IPS-18c (cell line): ENCODE measurements around the gene RASSF1.

ENCODE experiments used
- H3K4me3 ChIP-seq: 2 replicates; pipeline ENCODE4 v1.7.0; 2013; ENCODE audit warnings: low read depth, mild to moderate bottlenecking, low read length, moderate library complexity; ENCODE audit not compliant: insufficient read depth
- H3K9me3 ChIP-seq: one replicate; pipeline ENCODE4 v1.6.1; 2013; ENCODE audit warnings: mild to moderate bottlenecking, low read length, moderate library complexity; ENCODE audit not compliant: control insufficient read depth, insufficient read depth

Gene RASSF1

DNA sequence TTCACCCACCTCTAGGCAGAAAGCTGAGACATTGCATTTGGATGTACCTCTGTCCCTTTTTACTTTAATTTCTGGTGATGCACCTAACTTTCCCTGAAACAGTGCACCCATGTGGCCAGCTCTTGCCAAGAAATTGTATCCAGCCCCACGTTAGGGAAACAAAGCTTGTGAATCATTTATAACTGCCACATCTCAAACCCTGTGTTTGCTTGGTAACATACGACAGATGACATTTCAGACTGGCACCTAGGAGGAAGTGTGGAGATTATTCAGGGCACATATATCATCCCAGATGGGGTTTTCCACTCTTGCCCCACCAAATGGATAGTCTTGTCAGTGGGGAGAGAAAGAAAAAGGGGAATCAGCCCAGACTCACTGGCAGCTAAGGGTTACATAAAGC lies 12.1 kb upstream of the RASSF1 start:
- H3K9me3 ChIP-seq: no peaks in the 10 kb centered on the region
- H3K4me3 ChIP-seq: no peak overlapping the region

DNA sequence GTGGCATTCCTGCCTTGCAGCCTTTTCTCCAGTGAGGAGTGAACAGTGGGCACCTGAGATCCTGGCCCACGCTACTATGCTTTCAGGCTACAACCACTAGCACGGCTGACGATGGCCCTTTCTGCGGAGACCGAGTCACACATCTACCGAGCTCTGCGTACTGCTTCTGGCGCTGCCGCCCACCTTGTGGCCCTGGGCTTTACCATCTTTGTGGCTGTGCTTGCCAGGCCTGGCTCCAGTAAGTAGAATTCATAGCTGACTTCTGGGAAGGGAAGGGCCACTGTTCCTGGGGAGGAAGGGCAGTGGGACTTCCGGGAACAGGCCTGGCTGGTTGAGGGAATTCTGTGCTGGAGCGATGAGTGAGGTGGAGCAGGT lies 10.7 kb upstream of the RASSF1 start:
- Histone ChIP-seq H3K4me3 (peak overlapping the region; percentile 95), H3K9me3 (no peaks in the 10 kb centered on the region)

DNA sequence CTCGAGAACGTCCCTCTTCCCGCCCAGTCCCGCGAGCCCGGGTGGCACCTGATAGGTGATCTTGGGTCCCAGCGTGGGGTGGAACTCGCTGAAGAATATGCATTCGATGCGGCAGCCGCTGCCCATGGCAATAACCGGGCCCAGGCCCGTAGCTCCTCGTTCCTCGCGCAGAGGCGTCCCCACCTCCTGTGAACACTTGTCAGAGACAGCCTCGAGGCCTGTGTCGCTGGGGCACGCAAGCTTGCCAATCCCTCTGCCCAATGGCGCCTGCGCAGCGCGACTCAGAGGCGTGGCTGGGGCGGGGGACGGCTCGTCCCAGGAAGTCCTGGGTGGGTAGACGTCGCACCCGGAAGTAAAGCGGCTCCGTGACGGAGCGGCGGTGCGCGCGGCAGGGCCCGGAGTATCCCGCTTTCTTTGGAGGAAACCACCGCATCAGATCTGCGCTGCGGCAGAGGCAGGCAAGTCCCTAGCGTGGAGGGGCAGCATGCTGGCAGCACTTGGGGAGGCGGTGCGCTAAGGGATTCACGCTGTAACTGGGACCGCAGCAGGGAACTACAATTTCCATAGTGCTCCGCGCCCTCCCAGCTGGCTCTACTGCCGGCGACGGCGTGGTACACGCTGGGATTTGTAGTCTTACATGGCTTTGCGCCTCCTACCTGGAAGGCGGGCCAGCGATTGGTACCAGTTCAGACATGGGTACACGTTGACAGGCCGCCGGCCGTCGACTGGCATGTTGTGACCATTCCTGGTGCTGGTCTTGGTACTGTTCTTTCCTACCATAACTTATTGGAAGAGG lies 10.1 kb upstream of the RASSF1 start, which contains the start of the genes CYB561D2 and NPRL2:
Gene CYB561D2, plus strand, starts transcription at position 336 of the 796 bp plus-strand sequence. CDS start 572 bp downstream, outside the sequence.
Gene NPRL2, minus strand, starts transcription at position 249 of the 796 bp plus-strand sequence. Its CDS starts 123 bp downstream, at position 126.
- H3K9me3 ChIP-seq: no peaks in the 10 kb centered on the region
- H3K4me3 ChIP-seq: peak within 1 kb of the TSS; percentile 95

DNA sequence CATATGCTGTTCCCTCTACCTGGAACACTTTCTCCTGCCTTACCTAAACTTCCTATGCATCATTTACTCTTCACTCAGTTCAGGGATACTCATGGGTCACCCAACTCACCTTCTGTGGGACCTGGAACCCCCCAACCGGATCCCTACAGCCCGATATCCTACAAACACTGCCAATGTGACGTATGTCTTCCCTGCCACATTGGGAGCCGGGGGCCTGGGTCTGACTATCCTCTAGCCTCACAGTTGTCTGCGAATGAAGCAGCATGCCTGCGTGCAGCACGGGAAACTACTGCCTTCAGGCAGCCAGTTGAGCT lies 9.5 kb upstream of the RASSF1 start:
- H3K9me3 ChIP-seq: no peaks in the 10 kb centered on the region
- H3K4me3 ChIP-seq: peak overlapping the region; percentile 95

DNA sequence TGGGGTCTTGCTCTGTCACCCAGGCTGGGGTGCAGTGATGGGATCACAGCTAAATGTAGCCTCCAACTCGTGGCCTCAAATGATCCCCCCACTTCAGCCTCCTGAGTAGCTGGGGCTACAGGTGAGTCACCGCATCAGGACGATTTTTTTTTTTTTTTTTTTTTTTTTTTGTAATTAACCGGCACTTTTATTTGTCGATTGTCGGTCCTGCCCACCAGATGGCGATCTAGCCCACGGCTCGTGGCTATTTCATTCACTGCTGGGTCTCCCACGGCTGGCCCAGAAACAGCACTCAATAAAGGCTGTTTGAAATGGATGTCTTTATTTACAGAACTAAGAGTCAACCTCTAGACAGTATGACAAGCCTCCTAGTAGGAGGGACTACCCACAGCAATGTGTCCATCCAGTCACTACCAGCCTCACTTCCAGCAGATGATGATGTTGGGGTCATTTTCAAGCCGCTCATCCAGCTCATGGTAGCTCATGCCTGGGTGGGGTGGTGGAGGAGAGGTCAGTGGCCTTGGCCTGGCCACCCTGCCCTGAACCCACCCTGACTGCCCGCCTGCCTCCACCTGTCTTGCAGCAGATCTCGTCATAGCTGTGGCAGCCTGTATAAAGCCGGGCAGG lies 6.7 kb upstream of the RASSF1 start:
- H3K4me3 ChIP-seq: no peak overlapping the region
- H3K9me3 ChIP-seq: no peaks in the 10 kb centered on the region

DNA sequence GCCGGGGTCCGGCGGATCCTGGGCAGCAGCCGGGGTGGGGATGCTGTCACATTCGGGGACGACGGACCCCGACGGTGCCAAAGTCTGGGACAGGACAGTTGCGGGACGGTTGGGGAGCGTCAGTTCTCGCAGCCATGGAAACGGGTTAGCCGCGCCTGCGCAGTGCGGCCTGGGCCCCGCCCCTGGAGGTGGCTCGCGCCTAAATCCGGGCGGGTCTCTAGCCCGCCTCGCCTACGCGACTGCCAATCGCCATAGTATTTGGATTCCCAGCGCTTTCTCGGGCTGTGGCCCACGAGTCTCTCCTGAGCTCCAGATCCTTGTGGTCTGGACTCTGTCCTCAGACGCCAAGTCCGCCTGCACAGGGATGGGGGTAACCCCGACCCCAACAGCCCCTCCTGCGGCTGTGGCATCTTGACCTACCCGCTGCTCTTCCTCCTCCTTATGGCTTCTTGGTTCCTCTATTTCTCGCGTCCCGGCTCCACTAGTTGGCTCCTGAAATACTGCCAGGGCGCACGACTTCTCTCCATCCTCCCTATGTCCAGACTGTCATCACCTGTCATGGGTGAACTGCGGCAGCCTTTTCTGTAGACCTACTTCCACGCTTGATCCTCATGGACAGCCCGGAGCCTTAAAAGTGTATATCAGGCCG lies 5.1 kb upstream of the RASSF1 start, which contains the start of gene ZMYND10:
Gene ZMYND10, minus strand, starts transcription at position 147 of the 649 bp plus-strand sequence. CDS start 153 bp downstream, outside the sequence.
- H3K4me3 ChIP-seq: peak within 1 kb of the TSS; percentile 38
- H3K9me3 ChIP-seq: no peaks in the 10 kb centered on the region

DNA sequence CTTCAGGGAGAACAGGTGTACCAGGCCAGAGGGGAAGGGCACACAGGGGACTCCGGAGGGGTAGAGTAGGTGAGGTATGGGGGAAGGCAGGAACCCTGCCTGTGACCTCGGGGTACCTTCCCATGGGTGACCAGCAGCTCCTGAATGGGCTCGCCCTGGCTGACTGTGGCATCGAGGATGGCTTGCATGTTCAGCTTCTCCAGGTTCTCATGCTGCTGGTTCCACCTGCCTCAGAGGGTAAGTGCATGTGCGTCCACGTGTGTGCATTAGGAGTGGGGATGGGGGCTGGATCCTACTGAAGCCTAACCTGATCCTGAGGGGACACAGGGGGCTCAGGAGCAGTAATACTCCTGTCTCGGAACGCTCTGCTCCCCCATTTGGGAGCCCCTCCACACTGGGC lies 4.4 kb upstream of the RASSF1 start:
- Histone ChIP-seq H3K4me3 (peak overlapping the region; percentile 38; the same call in 1 of the 2 replicates), H3K9me3 (no peaks in the 10 kb centered on the region)

DNA sequence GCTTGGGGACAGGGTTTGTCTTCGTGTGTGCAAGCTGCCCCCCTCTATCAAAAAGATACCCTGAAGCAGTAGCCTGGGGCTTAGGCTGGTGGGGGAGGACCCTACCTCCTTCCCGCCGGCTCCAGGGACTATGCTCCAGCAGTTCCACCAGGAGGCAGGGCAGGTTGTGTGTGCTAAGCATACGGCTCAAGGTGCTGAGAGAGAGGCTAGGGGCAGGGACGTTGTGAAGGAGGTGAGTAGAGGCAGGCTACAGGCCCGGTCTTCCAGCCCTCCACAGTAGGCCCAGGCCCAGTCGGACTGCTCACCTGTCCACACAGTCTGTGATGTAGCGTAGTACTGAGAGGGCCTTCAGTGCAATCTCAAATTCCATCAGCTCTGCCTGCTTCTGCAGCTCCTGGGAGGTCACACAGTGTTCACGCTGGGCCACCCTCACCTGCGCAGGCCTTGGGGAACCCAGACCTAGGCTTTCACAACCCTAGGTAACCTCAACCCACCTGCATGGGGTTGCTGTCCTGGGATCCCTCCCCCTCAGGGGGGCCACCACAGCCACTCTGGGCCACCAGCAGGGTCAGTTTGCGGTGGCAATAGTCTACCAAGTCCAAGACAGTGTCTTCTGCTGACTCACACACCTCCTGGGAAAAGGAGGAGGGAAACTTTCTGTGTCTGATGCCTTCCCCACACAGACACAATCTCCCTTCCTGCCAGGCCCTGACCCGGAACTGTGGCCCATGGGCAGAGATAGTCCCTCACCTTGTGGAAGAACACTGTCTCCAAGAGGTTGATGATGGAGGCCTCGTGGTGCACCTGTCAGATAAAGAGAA lies 2.4 kb upstream of the RASSF1 start:
- H3K9me3 ChIP-seq: no peaks in the 10 kb centered on the region
- no peak overlapping the region for H3K4me3 ChIP-seq

DNA sequence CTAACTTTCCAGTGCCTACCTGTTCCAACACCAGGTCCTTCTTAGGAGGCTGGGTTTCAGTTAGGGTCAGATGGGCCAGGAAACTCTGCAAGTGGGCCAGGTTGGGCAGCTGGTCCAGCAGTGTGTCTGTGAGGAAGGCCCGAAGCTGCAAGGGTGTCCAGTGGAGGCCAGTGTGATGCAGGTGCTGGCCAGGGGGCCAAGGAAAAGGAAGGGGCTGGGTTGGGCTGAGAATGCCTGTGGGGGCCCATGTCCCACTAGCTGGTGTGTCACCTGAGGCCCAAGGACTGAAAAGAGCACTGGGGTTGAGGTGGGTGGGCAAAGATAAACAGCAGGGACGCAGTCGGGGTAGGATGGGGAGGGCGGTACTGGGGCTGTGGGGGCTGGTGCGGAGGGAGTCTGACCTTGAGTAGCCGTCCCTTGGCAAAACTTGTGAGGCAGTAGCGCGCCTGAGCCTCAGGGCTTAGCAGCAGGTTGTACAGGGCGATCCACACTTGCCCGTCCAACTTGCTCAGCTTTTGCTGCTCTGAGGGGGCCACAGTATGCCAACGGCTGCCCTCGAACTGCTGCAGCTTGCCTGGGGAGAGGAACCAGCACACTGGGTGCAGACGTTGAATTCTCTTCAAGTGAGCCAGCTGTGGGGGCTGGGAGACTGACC lies 1.5 kb upstream of the RASSF1 start:
- H3K4me3 ChIP-seq: no peak overlapping the region

DNA sequence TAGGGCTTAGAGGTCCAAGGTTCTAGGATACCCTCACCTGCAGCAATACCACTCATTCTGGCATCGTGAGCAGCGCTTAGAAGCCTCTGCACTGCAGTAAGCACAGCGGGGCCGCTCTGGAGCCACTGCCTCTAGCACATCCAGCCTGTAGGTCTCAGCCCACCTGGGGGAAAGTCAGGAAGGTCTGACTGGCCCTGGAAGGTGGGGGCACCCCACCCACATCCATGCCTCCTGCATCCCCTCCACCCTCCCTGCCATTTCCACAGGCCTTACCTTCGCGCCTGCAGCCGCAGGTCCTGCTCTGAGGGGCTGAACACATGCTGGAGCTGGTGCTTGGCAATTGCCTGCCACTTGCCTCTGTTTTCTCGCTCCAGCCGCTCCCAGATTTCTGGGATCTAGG lies 901 bp upstream of the RASSF1 start:
- H3K4me3 ChIP-seq: peak overlapping the region; percentile 15; the same call in 1 of the 2 replicates

More for the DNA sequence above, 1.5 kb upstream of the RASSF1 start:
- H3K9me3 ChIP-seq: no peaks in the 10 kb centered on the region

DNA sequence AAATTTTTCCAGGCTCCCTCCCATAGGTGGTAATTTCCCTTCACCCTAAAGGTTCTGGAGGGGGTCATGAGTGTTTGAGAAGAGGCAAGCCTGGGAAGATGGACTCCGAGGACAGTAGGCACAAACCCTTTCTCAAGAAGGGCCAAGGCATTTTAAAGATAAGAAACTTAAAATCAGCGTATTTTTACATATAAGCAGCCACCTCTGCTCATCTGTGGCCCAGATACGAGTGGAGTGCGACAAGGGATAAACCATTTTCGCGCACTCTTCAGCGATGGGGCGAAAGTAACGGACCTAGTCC lies 539 bp downstream of the RASSF1 start:
- Histone ChIP-seq H3K9me3 (no peaks in the 10 kb centered on the region), H3K4me3 (peak overlapping the region; percentile 50)

More for the DNA sequence above, 901 bp upstream of the RASSF1 start:
- H3K9me3 ChIP-seq: no peaks in the 10 kb centered on the region

DNA sequence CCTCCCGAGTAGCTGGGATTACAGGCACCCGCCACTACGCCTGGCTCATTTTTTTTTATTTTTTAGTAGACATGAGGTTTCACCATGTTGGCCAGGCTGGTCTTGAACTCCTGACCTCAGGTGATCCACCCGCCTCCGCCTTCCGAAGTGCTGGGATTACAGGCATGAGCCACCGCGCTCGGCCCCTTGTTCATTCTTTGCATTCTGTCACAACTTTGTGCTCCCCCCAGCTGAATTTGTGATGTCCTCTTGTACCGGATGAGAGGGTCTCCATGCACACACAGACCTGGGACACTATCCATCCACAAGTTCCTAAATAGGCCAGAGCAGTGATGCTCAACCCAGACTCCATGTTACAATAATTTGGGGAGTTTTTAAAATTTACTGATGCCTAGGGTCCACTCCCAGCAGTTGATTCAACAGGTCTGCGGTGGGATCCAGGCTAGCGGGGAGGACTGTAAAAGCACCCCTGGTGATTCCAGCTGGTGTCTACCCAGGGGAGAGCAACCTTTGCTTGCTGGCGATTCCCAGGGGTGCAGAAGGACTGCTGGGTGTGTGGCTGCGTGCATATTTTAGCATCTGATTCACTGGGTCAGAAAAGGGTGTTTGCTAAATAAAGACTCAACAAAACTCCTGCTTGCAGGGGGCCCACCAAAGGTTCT lies 1.0 kb downstream of the RASSF1 start:
- H3K9me3 ChIP-seq: no peaks in the 10 kb centered on the region
- peak overlapping the region; percentile 50 for H3K4me3 ChIP-seq

DNA sequence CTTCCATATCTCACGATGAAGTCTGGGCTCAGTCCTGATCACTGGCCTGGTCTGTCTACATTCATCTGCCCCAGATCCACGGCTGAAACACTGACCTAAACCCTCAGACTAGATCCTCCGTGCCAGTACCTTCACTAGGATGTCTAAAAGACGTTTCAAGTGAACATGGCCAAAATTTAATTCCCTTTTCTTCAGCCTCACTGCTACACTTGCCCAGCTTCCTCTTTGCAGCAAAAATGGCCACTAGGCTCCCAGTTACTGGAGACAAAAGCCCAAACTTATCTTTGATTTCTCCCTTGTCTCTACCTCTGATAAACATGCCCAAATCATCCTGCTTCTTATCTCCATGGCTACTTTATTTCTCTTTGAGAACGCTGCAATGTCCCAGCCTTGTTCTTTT lies 1.7 kb downstream of the RASSF1 start:
- H3K4me3 ChIP-seq: no peak overlapping the region
- no peaks in the 10 kb centered on the region for H3K9me3 ChIP-seq

DNA sequence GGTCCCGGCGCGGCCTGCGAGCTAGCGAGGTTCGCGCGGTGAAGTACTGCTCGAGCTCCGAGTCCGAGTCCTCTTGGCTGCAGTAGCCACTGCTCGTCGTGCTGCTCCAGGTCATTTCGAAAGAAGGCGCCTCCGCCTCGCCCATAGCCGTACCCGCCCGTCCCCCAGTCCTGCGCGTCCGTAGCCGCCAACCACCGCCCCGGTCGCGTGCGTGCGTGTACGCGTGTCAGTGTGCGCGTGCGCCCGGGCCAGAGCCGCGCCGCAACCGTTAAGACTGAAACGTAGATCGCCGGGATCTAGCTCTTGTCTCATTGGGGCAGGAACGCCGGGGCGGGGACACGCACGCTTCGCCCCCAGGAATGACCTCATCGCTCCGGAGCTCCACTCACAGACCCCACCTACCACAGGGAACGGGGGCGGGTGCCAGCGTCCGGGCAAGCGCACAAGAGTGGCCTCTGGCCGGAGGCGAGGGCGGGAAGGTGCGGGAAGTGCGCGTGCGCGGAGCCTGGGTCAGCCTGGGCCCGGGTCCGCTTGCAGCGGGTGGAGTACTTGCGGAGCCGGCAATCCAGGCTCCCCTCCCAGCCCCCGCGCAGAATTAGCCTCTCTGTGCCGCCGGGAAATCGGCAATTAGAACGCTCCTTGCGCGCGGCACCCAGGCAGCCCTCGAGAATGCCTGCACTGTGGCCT lies 3.3 kb downstream of the RASSF1 start:
- Histone ChIP-seq H3K4me3 (peak overlapping the region; percentile 83), H3K9me3 (no peaks in the 10 kb centered on the region)

DNA sequence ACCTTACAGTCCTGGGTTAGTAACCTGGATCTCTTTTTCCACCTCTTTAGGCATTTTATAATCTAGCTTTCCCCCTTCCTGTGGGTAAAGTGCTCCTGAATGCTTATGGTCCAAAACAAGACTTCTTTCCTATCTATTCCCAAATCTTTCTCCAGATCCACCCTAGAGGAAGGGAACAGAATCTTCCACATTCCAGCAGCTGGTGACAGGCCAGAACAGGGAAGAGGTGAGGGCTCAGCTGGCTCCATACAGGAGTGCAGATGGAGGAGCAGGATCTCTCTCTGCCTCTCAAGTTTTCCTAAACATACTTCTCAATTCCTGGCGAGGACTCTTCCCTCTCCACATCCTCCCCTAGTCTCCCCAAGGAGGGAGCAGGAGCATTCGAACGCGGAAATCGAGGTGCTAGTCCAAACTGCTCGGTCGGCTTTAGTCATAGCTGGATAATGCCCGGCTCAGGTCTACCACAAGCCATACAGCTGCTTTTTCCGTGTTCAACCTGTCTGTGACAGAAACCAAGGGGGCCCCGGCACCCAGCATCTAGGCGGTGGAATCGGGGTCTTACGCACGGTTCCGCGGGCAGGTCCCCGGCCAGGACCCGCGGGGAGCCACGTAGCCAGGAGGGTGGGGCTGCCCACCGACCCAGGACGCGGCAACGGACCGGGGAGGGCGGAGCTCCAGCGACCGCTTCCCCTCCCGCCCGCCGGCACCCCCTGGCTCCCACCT lies 4.0 kb downstream of the RASSF1 start:
- Histone ChIP-seq H3K9me3 (no peaks in the 10 kb centered on the region), H3K4me3 (peak overlapping the region; percentile 83)
